ENCODE measurements around the gene THEM5.
"Not testable (repeated sequence)": the region's sequence is repeated elsewhere in the genome, so short reads cannot be mapped to it uniquely, and the experiment has no call there.

THEM5 gene

GRCh38 chr1:151891512-151891911, 38.0 kb upstream of the THEM5 start:
- no peak for TF ChIP-seq CTCF (IDR thresholded peaks at IDR 0.05; ENCODE audit: low read depth, low read length)
- in situ Hi-C loops (cut with HindIII; ENCODE audit: low sequenced_read_pairs) = no loop called here
- no peak for DNase-seq (ENCODE audit: low read depth, low spot score)
- H3K4me3 ChIP-seq (ENCODE audit: low read depth, low read length) = no peak overlapping the region

DNA sequence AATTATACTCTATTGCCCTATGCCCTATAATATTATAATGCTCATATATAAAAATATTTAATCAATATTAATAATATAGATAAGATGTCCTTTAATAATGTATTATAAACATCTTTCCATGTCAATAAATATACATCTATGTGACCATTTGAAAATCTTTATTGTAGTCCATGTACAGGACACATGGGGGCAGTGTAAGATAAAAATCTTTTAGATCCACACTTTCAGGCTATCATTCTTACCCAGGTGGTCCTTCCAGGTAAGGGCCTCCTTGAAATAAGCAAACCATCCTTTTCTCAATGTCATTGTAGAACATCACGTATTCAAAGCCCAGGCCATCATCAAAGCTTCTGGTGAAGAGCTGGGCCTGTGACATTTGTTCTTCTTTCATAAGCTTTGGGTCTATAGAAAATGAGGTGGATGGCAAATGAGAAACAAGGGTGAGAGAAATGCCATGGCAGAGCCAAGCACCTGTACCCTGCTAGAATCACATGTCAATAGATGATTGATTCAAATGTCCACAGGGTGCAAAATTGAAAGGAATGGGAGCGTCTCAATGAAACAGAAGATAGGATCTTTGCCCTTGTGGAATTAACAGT, 35.6 kb upstream of the THEM5 start:
- DNase-seq (ENCODE audit: low read depth, low spot score) = no peak
- H3K4me3 ChIP-seq (ENCODE audit: low read depth, low read length) = no peak overlapping the region
- TF ChIP-seq CTCF (IDR thresholded peaks at IDR 0.05; ENCODE audit: low read depth, low read length) = peak; percentile 35
- in situ Hi-C loops (cut with HindIII; ENCODE audit: low sequenced_read_pairs) = no loop called here

GRCh38 chr1:151887028-151887427, 33.5 kb upstream of the THEM5 start:
- in situ Hi-C loops (cut with HindIII; ENCODE audit: low sequenced_read_pairs) = no loop called here
- TF ChIP-seq CTCF (IDR thresholded peaks at IDR 0.05; ENCODE audit: low read depth, low read length) = no peak
- H3K4me3 ChIP-seq (ENCODE audit: low read depth, low read length) = no peak overlapping the region
- DNase-seq (ENCODE audit: low read depth, low spot score) = peak; percentile 65

GRCh38 chr1:151885479-151885878, 32.0 kb upstream of the THEM5 start:
- H3K4me3 ChIP-seq (ENCODE audit: low read depth, low read length) = no peak overlapping the region
- DNase-seq (ENCODE audit: low read depth, low spot score) = no peak
- in situ Hi-C loops (cut with HindIII; ENCODE audit: low sequenced_read_pairs) = no loop called here
- TF ChIP-seq CTCF (IDR thresholded peaks at IDR 0.05; ENCODE audit: low read depth, low read length) = no peak

- DNase-seq (ENCODE audit: low read depth, low spot score); in situ Hi-C loops (cut with HindIII; ENCODE audit: low sequenced_read_pairs); H3K4me3 ChIP-seq (ENCODE audit: low read depth, low read length): not testable (repeated sequence)
Measured at GRCh38 chr1:151884879-151885278, 31.4 kb upstream of the THEM5 start.

DNA sequence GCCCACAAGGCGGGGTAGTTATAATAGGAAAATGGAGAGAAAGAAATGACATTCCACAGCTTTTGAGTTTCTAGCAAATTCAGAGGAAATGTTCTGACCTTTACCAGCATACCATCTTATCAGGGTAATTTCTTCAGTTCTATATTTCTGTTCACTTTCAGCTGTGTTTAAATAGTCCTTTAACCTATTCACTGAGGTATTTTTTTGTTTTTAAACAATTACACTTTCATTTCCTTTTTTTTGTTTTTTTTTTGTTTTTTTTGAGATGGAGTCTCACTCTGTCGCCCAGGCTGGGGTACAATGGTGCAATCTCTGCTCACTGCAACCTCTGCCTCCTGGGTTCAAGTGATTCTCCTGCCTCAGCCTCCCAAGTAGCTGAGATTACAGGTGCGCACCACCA, 30.9 kb upstream of the THEM5 start:
- in situ Hi-C loops (cut with HindIII; ENCODE audit: low sequenced_read_pairs); DNase-seq (ENCODE audit: low read depth, low spot score); H3K4me3 ChIP-seq (ENCODE audit: low read depth, low read length): not testable (repeated sequence)

DNA sequence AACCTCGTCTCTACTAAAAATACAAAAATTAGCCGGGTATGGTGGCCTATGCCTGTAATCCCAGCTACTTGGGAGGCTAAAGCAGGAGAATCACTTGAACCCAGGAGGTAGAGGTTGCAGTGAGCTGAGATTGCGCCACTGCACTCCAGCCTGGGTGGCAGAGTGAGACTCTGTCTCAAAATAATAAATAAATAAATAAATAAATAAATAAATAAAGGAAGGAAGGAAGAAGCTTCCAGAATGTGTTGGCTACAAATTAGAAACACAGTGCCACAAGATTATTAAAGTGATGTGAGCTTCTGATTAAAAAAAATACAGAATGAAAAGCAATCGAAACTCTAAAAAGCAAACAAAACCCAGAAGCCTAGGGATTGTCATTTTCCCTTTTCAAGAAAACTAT, 30.4 kb upstream of the THEM5 start:
- H3K4me3 ChIP-seq (ENCODE audit: low read depth, low read length); DNase-seq (ENCODE audit: low read depth, low spot score); in situ Hi-C loops (cut with HindIII; ENCODE audit: low sequenced_read_pairs): not testable (repeated sequence)

DNA sequence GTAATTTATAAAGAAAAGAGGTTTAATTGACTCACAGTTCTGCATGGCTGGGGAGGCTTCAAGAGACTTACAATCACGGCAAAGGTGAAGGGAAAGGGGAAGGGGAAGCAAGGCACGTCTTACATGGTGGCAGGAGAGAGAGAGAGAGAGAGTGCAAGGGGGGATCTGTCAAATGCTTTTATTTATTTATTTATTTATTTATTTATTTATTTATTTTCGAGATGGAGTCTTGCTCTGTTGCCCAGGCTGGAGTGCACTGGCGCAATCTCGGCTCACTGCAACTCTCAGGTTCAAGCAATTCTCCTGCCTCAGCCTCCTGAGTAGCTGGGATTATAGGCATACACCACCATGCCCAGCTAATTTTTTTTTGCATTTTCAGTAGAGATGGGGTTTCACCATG, 29.4 kb upstream of the THEM5 start:
- in situ Hi-C loops (cut with HindIII; ENCODE audit: low sequenced_read_pairs); H3K4me3 ChIP-seq (ENCODE audit: low read depth, low read length); DNase-seq (ENCODE audit: low read depth, low spot score): not testable (repeated sequence)

DNA sequence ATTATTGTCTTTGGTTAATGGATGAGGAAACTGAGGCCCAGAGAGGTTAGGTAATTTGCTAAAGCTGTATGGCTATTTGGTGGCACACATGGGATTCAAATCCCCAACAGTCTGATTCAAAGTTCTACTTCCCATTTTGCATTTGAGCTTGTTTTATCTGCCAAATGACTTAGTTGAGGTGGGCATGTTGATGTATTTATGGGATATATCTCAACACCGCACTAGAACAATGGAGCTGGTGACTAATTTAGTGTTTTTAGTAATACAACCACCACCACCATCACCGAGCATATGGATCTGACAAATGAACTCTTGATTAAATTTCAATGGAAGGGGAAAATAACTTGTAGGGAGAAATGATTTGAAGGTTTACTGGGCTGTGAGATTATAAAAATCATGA, 29.0 kb upstream of the THEM5 start:
- DNase-seq (ENCODE audit: low read depth, low spot score) = no peak
- H3K4me3 ChIP-seq (ENCODE audit: low read depth, low read length) = no peak overlapping the region
- TF ChIP-seq CTCF (IDR thresholded peaks at IDR 0.05; ENCODE audit: low read depth, low read length) = no peak
- in situ Hi-C loops (cut with HindIII; ENCODE audit: low sequenced_read_pairs) = no loop called here
